Stimulated activated CD8-positive, alpha-beta memory T cell treated with anti-CD3 and anti-CD28 coated beads, Interleukin-15, amount 100 ng/mL, for 24 hours (primary cell): ENCODE results near the gene SGPL1.
A peak's percentile ranks its signal among the peaks of the same experiment; 100 is the strongest.

Experiments used
- DNase-seq: peaks from one replicate; pipeline ENCODE4 v3.0.0-alpha.2; 2020; ENCODE audit warnings: low read depth

SGPL1 gene

GRCh38 chr10:70925377-70926225, 109.9 kb downstream of the SGPL1 start:
- DNase-seq = peak; percentile 50

GRCh38 chr10:70926226-70927000, 110.7 kb downstream of the SGPL1 start:
- DNase-seq = no peak

- DNase-seq = no peak
Observed at GRCh38 chr10:70927189-70927943, 111.6 kb downstream of the SGPL1 start.

DNA sequence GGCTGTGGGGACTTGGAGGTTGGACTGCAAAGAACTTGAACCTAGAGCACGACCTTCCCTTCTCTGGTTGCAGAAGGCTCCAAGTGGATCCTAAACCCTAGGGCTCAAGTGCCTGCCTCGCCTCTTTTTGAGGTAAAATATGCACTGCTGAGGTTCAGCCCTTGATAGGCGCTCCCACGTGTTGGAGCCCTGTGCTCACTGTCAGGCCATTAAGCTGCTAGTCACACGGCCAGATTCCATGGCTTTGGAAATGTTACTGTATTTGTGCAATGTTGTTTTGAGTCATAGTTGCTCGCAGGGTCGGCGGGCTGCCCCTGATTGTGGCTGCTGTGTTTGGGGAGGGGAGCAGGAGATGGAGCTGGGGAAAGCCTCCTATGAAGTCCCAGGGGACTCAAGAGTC, 112.4 kb downstream of the SGPL1 start:
- no peak for DNase-seq

- DNase-seq = no peak
Observed at GRCh38 chr10:70930263-70931000, 114.7 kb downstream of the SGPL1 start.
